HG03064 (cell line): ENCODE results near the gene DGKB.
"Not testable (repeated sequence)": the region's sequence is repeated elsewhere in the genome, so short reads cannot be mapped to it uniquely, and the experiment has no call there.

Source experiments
- ATAC-seq: cut with Tn5 transposase; IDR thresholded peaks from one replicate; pipeline ENCODE4 v1.9.1; 2021; ENCODE audit warnings: low read depth; ENCODE audit not compliant: unreplicated experiment

DGKB gene

DNA sequence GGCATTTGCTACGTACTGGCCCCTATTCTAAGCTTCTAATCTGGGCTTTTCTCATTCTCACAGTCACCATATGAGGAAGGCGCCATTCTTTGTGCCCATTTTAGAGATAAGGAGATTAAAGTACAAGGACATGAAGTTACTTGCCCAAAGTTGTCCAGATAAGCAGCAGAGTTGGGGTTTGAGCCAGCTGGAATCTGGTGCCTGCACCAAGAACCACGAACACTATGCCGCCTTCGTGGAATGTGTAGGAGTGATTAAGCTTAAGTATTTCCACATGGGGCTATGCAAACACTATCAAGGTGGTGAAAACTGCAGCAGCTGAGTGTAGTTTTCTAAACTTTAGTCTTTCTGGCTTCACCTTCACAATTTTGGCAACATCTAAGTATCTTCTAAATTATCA, 570.4 kb downstream of the DGKB start:
- no peak for ATAC-seq

DNA sequence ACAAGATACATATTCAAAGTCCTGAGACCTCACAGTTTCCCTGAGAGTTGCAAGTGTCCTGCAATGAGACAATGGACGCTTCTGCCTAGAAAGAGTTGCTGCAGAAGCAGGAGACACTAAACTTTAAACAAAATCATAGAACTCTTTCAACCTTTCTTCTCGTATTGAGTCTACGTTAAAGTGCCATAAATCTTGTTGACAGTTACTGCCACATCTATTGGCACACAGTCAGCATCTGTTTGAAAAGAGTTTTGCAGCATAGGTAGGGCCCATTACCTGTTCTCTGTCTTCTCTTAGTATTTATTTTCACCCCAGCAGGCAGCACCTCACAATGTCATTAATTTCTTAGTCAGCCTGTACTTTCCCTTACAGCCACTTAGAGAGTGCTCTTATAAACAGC, 577.8 kb downstream of the DGKB start:
- ATAC-seq: no peak

DNA sequence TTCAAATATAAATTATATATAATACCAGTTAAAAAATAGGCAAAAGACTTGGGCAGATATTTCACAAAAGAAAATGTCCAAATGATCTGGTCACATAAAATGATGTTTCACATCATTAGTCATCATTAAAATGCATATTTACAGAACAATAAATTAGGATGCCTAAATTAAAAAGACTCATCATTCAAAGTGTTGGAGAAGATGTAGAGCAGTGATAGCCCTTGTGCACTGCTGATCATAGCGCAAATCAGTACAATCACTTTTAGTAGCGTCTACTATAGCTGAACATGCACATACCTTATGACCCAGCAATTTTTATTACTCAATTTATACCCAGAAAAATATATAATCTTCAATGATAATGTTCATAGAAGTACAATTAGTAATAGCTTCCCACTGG, 579.8 kb downstream of the DGKB start:
- ATAC-seq: no peak

DNA sequence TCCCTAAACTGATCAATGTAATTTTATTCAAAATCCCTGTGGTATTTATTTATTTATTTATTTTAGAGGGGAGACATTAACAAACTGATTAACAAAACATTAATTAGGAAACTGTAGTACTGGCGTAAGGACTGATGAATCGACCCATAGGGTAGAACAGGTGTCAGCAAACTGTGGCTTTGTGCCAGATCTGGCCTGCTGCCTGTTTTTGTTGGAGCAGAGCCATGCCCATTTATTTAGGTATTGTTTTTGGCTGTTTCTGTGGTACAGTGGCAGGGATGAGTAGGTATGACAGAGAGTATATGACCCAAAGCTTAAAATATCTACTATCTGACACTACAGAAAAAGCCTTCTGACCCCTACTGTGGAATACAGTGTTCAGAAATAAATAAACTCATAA, 580.6 kb downstream of the DGKB start:
- ATAC-seq: no peak

DNA sequence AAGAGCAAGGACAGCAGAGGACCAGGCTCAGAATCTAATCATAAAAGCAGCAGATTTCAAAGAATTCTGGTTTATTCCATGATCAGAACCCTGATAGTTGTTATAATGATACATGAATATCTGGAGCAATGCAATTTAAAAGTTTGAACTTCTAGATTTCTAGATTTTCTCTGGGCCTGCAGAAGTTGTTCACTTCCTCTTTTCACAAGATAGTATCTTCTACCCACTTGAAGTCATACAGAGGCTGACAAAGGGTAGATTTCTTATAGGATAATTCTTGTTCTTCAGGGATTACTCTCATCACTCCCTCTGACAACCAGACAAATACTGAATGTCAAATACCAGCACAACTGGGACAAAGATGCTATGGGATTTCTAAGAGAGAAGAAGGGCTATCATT, 593.1 kb downstream of the DGKB start:
- ATAC-seq: no peak

DNA sequence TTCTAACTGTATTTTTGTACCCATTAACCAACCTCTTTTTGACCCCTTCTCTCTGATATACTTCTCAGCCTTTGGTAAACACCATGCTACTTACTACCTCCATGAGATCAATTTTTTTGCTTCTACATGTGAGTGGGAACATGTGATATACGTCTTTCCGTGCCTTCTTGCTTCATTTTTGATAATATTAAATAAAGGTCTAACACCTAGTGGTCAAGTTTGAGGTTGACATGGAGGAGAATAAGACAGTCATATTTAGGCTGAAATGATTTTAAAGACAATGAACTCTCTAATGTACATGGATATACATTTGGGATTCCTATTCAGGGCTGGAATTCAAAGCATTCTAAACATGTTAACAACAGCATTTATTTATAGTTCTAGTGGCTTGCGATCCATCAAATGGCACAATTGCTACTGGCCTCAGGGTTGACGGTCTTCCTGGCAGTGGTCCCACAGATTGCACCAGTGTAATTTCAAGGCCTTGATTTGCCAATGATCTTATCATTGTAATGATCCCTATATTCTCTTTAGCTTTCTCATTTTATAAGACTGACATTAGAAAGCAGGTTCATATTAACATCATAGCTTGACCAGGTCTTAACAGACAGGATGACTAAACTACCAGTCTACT, 597.2 kb downstream of the DGKB start:
- ATAC-seq: no peak

DNA sequence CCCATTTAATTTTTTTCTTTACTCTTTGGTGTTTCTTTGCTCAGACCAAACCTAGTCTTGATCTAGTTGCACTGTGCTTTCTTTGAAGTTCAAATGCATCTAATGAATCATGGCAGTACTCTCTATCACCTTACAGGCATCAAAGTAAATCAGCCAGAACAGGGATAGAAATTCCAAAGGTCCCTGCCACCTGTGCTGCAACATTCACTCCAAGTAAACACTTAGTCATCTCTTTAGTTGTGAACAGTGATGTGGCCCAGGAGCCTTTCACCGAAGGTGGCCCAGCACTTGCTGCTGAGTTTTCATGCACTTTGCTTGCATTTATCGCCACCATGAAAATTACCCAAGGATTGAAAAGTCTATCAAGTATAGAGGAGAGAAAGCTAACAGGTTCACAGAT, 599.0 kb downstream of the DGKB start:
- ATAC-seq: no peak

DNA sequence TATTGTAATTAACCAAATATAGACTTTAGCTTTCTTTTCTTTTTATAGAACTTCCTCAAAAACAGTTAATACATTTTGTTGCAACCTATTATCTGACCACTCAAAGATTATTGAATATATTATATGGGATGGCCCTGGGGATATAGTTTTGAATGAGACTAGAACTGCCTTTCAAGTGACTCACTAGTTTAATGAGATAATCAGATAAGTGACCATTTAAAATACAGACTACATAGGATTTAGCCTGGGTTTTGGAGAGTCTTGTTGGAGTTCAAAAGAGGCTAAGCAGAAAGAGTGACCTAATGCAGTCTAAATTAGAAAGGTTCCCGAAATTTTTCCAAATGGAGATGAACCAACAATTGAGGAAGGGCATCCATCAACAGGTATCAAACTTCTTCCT, 607.9 kb downstream of the DGKB start:
- ATAC-seq: no peak

DNA sequence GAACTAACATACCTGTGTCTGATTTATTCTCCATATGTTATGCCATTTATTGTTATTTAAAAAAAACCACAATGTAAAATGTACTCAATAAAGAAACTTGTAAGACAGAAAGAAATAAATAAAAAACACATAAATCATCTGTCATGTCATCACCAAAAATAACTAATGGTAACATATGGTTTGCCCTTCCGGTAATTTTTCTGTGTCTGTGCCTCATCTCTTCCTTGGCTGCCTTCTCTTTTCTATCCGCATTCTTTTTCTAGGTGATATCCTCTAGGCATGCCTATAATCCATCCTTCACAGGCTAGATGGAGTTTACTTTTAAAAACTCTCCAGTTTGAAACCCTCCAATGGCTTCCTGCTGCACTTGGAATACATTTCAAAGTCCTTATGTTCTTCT, 609.1 kb downstream of the DGKB start:
- ATAC-seq: no peak

DNA sequence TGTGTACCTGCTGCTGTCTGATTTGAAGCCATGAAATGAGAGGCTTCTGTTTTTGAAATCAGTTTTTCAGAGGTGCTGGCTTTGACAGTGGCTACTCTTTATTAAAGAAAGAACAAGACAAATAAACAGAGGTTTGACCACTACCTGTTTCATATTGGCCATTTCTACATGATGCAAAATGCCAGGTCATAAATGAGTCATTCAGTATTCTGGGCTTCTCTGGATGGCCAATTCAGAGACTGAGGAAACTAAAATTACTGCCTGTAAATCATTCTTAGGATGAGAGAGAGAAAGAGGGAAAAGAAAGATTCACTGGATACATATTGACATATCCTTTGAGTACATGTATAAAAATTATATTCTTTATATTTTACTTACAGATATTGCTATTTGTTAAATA, 609.8 kb downstream of the DGKB start:
- ATAC-seq: no peak

DNA sequence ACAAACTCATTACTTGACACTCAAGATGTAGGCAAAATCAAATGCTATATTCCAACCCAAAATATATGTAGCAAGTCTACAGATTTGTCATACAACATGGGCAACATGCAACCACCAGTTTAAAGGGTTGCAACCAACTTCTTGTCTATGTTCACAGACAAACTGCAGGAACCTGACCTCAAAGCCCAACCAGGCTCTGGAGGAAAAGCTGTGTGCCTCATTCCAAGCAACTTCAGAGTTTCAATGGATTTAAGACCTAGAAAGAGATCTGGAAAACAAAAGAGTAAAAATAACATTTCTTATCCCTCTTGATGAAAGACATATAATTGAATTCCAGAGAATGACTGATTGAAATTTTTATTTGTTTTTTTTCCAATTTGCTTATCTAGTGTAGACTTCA, 612.6 kb downstream of the DGKB start:
- no peak for ATAC-seq

DNA sequence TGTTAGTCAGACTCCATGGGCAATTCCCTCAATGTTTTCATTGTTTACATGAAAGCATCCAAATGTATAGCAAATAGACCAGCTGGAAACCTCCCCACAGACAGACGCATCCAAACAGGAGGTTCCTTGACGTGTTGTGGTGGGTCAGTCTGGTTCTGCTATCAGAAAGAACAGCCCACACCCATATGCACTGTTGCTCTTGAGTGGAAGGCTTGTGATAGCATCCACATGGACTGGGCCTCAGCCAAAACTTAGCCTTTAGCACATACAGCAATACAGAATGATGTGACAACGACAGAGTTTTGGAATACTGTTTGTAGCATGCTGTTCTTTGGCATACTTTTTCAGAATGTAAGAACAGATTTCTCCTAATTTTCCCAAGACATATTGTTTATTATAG, 613.9 kb downstream of the DGKB start:
- ATAC-seq: no peak

DNA sequence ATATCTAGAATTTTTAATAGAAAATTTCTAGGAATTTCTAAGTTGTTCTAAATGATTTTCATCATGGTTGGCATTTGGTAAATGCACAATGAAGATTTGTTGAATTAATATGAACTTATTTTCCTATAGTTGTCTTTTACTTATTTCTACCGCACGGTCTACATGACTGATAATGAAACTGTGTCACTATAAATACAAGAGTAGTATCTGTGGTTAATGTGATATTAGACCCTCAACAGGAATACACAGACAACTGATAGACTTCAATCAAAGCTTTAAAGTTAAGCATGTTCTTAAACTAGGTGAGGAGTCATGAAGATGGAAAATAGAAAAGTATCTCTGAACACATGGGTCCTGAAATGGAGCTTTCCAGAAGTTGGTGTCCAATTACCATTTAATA, 615.2 kb downstream of the DGKB start:
- ATAC-seq: no peak

DNA sequence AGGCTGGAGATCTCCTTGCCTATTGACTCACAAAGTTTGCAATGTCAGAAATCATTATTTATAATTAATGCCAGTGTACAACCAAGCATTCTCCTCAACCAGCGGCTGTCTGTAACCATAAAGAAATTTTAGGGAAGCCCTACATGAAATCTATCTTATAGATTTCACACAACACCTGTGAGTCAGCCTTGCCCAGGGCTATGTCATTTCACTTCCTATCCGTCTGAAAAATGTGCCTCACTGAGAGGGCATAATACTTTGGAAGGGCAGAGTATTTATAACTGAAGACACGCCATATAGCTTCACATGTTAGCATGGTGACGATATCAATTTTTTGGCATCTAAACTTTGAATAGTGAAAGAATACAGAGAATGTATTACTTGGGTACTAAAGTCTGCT, 616.5 kb downstream of the DGKB start:
- ATAC-seq: no peak

DNA sequence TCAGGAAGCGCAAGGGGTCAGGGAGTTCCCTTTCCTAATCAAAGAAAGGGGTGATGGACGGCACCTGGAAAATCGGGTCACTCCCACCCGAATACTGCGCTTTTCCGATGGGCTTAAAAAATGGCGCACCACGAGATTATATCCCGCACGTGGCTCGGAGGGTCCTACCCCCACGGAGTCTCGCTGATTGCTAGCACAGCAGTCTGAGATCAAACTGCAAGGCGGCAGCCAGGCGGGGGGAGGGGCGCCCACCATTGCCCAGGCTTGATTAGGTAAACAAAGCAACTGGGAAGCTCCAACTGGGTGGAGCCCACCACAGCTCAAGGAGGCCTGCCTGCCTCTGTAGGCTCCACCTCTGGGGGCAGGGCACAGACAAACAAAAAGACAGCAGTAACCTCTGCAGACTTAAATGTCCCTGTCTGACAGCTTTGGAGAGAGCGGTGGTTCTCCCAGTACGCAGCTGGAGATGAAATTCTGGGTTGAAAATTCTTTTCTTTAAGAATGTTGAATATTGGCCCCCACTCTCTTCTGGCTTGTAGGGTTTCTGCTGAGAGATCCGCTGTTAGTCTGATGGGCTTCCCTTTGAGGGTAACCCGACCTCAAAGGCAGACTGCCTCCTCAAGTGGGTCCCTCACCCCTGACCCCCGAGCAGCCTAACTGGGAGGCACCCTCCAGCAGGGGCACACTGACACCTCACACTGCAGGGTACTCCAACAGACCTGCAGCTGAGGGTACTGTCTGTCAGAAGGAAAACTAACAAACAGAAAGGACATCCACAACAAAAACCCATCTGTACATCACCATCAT, 623.3 kb downstream of the DGKB start:
- not testable (repeated sequence) for ATAC-seq

DNA sequence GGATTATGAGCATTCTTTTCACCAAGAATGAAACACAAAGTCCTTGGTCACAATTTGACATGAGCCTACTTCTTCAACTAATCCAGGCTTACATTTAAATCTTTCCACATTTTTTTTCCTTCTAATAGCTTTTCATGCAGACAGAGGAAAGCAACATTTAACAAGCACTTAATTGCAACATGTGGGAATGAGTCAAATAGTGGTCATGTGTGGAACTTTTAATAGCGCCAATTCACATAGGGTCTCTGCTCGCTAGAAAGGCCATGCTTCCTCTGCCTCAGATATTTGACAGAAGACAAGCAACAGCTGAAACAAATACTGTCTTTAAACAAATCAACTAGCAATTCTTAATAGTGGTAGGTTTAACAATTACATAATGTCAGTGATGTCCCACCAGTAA, 627.2 kb downstream of the DGKB start:
- ATAC-seq: no peak

DNA sequence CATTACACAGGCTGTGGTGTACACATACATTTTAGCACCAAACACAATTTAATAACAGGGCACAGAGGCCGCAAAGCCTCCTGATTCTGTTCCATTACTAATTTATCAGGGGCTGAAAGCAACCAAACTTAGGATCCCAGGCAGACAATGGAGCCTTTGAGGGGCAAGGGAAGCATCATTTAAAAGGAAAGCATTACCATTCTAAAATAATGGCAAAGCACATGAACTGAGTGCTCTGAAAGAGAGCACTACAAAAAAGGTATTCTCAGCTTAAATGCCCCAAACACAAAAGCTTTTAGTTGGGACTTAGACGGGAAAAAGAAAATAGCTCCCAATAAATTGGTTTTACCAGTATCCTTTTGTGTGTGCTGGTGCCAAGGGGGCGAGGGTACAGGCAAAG, 631.1 kb downstream of the DGKB start:
- no peak for ATAC-seq

DNA sequence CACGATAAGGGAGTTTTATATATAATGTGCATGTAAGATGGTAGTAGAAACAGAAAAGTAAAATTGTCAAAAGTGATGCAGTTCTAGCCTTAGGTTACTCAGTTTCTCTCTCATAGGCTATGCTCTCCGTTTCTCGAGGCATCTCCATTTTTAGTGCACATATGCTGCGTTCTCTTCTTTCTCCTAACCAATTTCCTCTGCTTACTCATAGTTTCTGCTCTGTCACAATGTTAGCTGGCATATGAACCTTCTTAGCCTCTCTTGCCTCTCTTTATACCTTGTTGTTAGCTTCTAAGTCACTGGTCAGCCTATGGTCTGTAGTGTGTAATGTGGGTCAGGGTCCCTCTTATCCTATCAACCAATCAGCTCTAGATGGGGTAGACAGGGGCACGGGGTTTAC, 632.5 kb downstream of the DGKB start:
- ATAC-seq: no peak

DNA sequence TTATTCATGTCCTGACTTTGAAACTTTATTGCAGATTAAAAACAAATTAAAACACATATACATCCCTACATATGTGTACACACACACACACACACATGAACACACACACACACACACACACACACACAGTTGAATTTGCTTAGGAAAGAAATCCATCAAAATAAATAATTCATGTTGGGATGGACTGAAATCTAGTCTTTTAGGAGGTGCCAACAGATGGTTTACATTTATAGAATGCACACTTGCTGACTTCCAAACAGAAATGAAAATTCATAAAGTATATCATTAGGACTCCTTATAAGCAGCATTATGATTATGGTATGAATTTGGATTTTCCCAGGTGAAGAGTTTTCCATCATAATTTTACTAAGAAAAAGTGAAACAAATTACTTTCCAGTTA, 642.5 kb downstream of the DGKB start:
- ATAC-seq: no peak

DNA sequence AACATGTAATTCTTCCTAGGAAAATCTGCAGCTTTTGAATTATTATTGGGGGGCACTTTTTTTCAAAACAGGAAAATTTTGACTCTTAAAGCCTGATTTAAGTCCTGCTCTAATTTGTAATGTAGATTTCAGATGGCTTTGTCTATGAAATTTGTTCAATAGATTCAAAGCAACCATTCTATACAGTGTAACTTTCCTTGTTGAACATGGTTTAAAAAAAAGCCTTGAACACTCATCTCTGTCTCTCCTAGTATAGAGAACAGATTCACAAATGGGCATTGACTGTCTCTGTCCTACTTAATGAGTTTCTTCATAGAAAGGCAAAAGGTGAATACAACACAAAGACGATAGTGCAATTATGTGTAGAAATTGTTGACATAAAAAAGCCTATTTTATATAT, 643.7 kb downstream of the DGKB start:
- no peak for ATAC-seq

DNA sequence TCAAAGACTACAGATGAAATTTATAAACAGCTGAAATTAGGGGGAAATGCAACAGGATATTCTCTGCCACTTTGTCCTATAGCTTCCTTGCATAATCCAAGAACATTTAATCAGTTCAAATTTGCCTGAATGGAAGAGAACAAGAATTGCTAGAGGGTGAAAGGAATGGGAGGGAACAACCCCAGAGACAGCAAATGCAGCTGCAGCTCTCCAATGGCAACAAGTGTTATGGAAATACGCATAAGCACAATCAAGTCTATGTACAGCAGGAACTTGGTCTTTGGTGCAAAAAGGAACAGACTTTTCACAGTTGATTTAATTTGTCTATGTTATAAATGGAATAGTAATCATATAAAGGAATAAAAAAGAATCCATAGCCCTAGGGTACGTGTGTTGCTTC, 644.1 kb downstream of the DGKB start:
- no peak for ATAC-seq

DNA sequence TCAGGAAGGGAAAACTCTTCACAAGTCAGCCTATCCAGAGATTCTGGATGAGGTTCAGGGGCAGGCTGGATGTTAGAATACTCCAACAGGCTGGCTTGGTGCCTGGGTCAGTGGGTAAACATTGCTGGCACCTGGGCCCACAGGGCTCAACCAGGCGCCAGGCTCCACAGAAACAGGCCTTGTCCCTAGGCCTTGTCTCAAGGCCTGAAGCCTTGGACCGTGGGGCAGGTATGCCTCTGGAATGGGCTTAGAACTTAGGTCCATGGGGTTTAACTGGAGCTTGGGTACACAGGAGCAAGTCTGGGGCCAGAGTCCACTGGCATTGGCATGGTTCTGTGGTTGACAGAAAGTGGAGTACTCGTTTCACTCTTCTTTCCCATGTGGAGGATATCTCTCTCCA, 650.1 kb downstream of the DGKB start:
- no peak for ATAC-seq

DNA sequence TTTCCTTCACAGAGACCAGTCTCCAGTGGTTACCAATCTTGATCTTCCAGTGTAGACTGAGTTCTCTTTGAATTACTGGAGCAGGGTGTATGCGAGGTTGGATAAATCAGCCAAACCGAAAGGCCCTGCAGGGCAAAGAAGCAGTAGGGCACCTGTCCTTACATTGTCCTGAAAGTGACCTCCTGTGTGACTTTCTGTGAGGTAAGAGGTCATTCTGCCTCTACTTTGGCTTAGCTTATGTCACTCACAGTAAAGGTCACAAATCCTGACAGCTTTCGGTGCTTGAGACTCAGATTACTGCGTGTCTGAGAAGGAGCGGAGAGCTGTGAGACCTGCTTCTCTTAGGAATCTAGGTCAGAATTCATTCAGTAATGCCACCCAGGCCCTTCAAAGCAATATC, 660.4 kb downstream of the DGKB start:
- no peak for ATAC-seq
